Smooth muscle cell of the pulmonary artery (primary cell): ENCODE measurements around the gene TCEAL4. TPM values are rescaled to one million over a fixed set of nuclear protein-coding genes. Genes with fewer than 3 reads are reported as not detected.

Source experiments
- total RNA-seq: library from RNA; depleted of rRNA; stranded (reverse); fragments of >200 nt; gene quantifications from 2 replicates; pipeline ENCODE4 v1.2.3, GENCODE V29; 2014

TCEAL4 gene
- total RNA-seq, result 35.0 and 35.9 TPM in 2 replicates

DNA sequence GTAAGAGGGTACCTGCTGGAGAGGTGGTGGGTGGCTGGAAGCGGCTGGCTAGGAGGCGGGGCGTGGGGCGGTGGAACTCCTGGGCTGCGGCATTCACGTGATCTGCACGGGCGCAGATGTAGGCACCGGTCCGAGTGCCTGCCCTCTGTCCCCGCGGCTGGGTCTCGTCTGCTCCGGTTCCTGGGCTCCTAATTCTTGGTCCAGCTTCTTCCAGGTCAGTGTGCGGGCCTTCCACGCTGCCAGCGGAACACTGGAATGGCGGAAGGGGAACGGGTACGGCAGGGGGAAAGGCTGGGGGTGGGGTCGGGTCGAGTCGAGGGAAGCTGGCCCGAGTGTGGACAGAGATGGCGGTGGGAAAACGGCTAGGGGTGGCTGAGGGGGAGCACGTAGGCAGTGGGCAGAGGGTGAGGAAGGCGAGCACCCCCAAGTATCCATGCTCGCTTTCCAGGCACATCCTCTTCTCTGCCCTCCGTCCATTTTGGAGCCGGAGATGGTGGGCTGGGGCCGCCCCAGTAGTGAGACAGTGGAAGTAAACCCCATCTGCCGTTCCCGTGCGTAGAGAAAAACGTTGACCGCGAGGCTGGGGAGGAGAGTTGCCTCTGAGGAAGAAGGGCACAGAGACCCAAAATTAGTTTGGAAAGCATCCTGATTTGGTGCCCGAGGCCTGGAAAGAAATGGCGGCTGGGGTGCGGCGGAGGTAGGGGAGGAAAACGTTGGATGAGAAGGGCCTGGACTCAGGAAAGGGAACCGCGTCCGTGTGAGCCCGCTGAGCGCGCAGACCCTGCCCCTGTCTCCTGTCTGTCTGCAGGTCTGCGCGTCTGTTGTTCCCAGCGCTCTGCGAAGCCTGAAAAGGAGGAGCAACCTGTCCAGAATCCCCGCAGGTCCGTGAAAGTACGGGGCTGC is at the start of gene TCEAL4:
TSS of gene TCEAL4 (plus strand) at position 105 of the 903 bp plus-strand sequence. CDS start 1,161 bp downstream, outside the sequence.

DNA sequence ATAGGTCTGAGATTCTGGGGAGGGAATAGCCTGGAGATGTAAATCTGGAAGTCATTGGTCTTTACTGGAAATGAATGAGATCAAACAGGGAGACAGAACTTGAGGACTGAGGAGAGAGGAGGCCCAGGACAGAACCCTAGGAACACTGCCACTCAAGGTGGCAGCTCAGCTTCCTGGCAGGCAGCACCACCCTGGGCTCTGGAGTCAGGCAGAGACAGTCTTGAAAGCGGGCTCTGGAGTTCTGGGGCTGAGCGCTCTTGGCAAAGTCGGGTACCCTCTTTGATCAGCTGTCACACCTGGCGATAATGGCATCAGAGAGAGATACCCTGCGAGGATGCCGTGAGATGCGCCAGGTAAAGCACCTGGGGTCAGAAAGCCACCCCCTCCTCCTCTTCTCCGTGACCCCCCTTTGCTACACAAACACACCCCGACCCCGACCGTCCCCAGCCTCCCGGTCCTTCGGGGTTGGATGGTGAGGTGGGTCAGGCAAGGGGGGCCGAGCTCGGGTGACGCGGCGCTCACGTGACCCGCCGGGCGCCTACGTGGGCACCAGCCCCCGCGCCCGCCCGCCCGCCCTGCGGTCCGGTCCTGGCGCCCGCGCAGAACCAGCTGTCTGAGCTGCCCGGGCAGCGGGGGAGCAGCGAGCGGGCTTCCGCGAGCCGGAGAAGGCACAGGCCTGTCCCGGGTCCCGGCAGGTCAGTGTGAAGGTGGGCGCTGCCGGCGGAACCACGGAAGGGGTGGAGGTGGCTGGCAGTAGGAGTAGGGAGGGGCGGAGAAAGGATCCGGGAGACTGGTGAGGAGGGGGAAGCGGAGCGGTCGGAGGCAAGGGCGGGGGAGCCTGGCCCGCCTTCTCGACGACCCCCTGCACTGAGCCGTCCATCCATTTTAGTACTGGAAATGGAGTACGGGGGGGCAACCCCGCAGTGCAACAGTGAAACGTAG is 22.3 kb downstream of the TCEAL4 start, which contains the start of gene TCEAL3:
TSS of gene TCEAL3 (plus strand) at position 600 of the 942 bp plus-strand sequence. CDS start 1,102 bp downstream, outside the sequence.

DNA sequence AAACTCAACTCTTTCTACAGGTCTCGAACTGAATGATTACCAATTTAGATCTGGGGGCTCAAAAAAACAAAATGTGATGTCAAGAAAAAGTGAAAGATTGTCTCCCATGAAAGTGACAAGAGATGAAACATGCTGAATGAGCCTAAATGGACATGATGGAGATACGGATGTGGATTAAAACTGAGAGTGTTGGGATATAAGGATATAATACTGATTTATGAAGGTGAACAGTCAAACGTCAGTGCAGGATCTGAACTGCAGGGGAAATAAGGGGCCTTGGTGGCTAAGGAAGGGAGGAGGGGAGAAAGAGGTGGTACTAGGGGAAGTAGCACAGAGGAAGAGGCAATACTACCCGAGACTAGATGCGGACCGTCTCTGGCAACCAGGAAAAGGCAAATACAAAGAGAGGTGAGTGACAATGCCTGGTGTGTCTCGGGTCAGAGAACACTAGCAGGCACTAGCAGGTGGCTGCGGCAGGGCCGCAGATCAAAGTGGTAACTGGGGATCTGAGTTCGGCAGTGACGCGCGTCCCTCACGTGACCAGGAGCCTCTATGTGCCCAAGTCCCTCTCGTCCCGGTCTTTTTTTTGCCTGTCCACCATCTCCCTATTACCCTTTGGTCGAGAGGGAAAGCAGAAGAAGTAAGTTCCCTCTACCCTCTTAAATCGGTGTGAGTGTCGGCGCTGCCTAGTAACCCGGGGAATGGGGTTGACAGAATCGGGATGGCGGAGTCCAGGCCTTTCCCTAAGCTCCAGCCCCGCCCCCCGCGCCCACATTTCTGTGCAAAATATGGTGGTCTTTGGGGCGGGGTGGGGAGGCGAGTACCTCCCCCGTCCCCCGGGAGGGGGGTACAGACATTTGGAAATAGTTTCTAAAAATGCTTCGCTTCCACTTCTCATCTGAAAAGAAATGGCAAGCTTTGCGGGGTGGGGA is 43.3 kb downstream of the TCEAL4 start, which contains the start of gene TCEAL1:
TSS of gene TCEAL1 (plus strand) at position 590 of the 932 bp plus-strand sequence. CDS start 942 bp downstream, outside the sequence.

Other genes with a start within 250 kb of the TCEAL4 start
- gene TCEAL9, start 229.0 kb upstream of the TCEAL4 start, total RNA-seq, result 73.2 and 92.0 TPM in 2 replicates
- gene BEX3, start 209.0 kb upstream of the TCEAL4 start, total RNA-seq, result 210 and 275 TPM in 2 replicates
- 0.33 and 0.53 TPM in 2 replicates for gene RAB40A, start 66.0 kb upstream of the TCEAL4 start, total RNA-seq
- gene TCEAL3, start 22.4 kb downstream of the TCEAL4 start, total RNA-seq, result 11.1 and 16.3 TPM in 2 replicates
- gene TCEAL1, start 43.5 kb downstream of the TCEAL4 start, total RNA-seq, result 16.6 and 20.1 TPM in 2 replicates
- 309 and 484 TPM in 2 replicates for gene MORF4L2, start 101.2 kb downstream of the TCEAL4 start, total RNA-seq
- not detected in 2 replicates for gene TMEM31, start 125.4 kb downstream of the TCEAL4 start, total RNA-seq
- 0.46 TPM in 1 of 2 replicates, not detected in the other for gene PLP1, start 191.3 kb downstream of the TCEAL4 start, total RNA-seq
- 0.91 and 1.3 TPM in 2 replicates for gene RAB9B, start 246.7 kb downstream of the TCEAL4 start, total RNA-seq